PC-3 (cell line): ENCODE data around the gene DNM1L.

Experiments used
- EZH2 ChIP-seq: fragments of 300-600 bp; sonication (generic); IDR thresholded peaks from one replicate; pipeline ENCODE4 v1.6.1; 2017; ENCODE audit warnings: antibody characterized with exemption, mild to moderate bottlenecking, low read length; ENCODE audit not compliant: unreplicated experiment
- EZH2phosphoT487 ChIP-seq: fragments of 300-600 bp; sonication (generic); IDR thresholded peaks from 2 replicates; pipeline ENCODE4 v1.6.1; 2018; ENCODE audit warnings: mild to moderate bottlenecking, antibody characterized with exemption, low read length, borderline replicate concordance
- TF ChIP-seq, protein P1 (sequence below): fragments of 300-600 bp; sonication (generic); conservative IDR thresholded peaks from 2 replicates; pipeline ENCODE4 v1.5.1; 2017; ENCODE audit warnings: antibody characterized with exemption, low read depth, mild to moderate bottlenecking, low read length

DNA sequence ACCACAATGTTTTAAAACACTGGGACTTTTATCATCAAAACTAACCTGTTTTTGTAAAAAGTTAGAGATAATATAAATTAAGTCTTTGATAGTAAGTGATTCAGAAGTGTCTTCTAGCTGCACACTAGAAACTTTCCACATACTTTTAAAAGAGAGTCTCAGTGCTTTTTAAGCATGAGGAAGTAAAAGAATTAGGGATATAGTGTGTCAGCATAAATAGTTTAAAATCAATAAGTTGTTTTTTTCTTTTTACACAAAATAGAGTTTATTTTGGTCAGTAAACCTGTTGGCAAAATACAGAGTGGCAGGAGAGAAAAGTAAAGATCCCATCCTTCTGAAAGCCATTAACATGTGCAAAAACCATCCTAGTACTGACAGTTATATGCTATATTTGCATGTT lies 1.7 kb downstream of the DNM1L start:
- TF ChIP-seq, protein P1, sequence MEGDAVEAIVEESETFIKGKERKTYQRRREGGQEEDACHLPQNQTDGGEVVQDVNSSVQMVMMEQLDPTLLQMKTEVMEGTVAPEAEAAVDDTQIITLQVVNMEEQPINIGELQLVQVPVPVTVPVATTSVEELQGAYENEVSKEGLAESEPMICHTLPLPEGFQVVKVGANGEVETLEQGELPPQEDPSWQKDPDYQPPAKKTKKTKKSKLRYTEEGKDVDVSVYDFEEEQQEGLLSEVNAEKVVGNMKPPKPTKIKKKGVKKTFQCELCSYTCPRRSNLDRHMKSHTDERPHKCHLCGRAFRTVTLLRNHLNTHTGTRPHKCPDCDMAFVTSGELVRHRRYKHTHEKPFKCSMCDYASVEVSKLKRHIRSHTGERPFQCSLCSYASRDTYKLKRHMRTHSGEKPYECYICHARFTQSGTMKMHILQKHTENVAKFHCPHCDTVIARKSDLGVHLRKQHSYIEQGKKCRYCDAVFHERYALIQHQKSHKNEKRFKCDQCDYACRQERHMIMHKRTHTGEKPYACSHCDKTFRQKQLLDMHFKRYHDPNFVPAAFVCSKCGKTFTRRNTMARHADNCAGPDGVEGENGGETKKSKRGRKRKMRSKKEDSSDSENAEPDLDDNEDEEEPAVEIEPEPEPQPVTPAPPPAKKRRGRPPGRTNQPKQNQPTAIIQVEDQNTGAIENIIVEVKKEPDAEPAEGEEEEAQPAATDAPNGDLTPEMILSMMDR: no peak
- TF ChIP-seq EZH2phosphoT487: no peak
- TF ChIP-seq EZH2: no peak
